HepG2 (cell line): Measurements from ENCODE around the gene RPTOR. TPM values are rescaled to one million over a fixed set of nuclear protein-coding genes. Genes with fewer than 3 reads are reported as not detected.

Source experiments
- EEA1 ChIP-seq: sonication (generic); formaldehyde crosslinking; IDR thresholded peaks from 2 replicates; pipeline ENCODE4 v1.5.1; 2020; ENCODE audit warnings: mild to moderate bottlenecking, missing genetic modification reagents, borderline replicate concordance
- EED ChIP-seq: sonication (generic); formaldehyde crosslinking; IDR thresholded peaks from 2 replicates; pipeline ENCODE4 v1.5.0; 2020; ENCODE audit warnings: mild to moderate bottlenecking, missing genetic modification reagents
- ETV6 ChIP-seq: sonication (generic); formaldehyde crosslinking; conservative IDR thresholded peaks from 2 replicates; pipeline ENCODE4 v1.4.0; 2020; ENCODE audit warnings: missing genetic modification reagents
- KDM5A ChIP-seq: fragments of 200-600 bp; sonication (generic); IDR thresholded peaks from 2 replicates; pipeline ENCODE4 v1.7.0; 2018; ENCODE audit warnings: antibody characterized with exemption, mild to moderate bottlenecking, low read length, borderline replicate concordance
- MBNL3 ChIP-seq: fragments of 250-450 bp; sonication (Bioruptor Pico); conservative IDR thresholded peaks from 2 replicates; pipeline ENCODE4 v1.8.0; 2022; ENCODE audit warnings: mild to moderate bottlenecking, inconsistent platforms
- MXD4 ChIP-seq: IDR thresholded peaks from 2 replicates; pipeline ENCODE4 v1.6.1; 2016; ENCODE audit warnings: mild to moderate bottlenecking, missing biosample characterization, missing genetic modification reagents
- NR2F1 ChIP-seq, 2 experiments: fragments of 450-650 bp in 1 of 2; formaldehyde crosslinking in 1 of 2; IDR thresholded peaks; 2 replicates each; pipeline versions ENCODE4 v1.5.0 to v1.6.1; 2016 to 2020; ENCODE audit warnings: mild to moderate bottlenecking in 1 of 2, missing compliant biosample characterization in 1 of 2, missing genetic modification reagents in 1 of 2, moderate library complexity in 1 of 2
- PHB2 ChIP-seq: fragments of 450-650 bp; IDR thresholded peaks from 2 replicates; pipeline ENCODE4 v1.6.1; 2018; ENCODE audit not compliant: partially characterized antibody
- REL ChIP-seq: sonication (generic); formaldehyde crosslinking; conservative IDR thresholded peaks from 2 replicates; pipeline ENCODE4 v1.8.0; 2022; ENCODE audit warnings: mild to moderate bottlenecking, missing genetic modification reagents, moderate library complexity
- RFXAP ChIP-seq: sonication (generic); formaldehyde crosslinking; IDR thresholded peaks from 2 replicates; pipeline ENCODE4 v1.4.0; 2020; ENCODE audit warnings: missing genetic modification reagents, borderline replicate concordance
- SP1 ChIP-seq, 2 experiments: fragments of 450-650 bp in 1 of 2; sonication (generic) in 1 of 2; formaldehyde crosslinking in 1 of 2; IDR thresholded peaks; 2 replicates each; pipeline versions ENCODE4 v1.4.0 to v1.6.1; 2016 to 2020; ENCODE audit warnings: missing genetic modification reagents in 1 of 2
- STAT5B ChIP-seq: sonication (generic); formaldehyde crosslinking; IDR thresholded peaks from 2 replicates; pipeline ENCODE4 v1.4.0; 2020; ENCODE audit warnings: missing genetic modification reagents
- TAF15 ChIP-seq: fragments of 200-400 bp; formaldehyde crosslinking; IDR thresholded peaks from one replicate; pipeline ENCODE4 v1.6.1; 2018; ENCODE audit warnings: mild to moderate bottlenecking, low read depth, low read length; ENCODE audit not compliant: poor library complexity, severe bottlenecking
- ZC3H4 ChIP-seq: sonication (generic); formaldehyde crosslinking; IDR thresholded peaks from 2 replicates; pipeline ENCODE4 v1.4.0; 2020; ENCODE audit warnings: missing genetic modification reagents, borderline replicate concordance
- ZFP36L1 ChIP-seq: sonication (generic); formaldehyde crosslinking; IDR thresholded peaks from 2 replicates; pipeline ENCODE4 v1.8.0; 2022; ENCODE audit warnings: mild to moderate bottlenecking, missing genetic modification reagents, moderate library complexity
- ZNF12 ChIP-seq: sonication (generic); formaldehyde crosslinking; IDR thresholded peaks from 2 replicates; pipeline ENCODE4 v1.5.0; 2020; ENCODE audit warnings: missing genetic modification reagents
- ZNF30 ChIP-seq: sonication (generic); formaldehyde crosslinking; IDR thresholded peaks from 2 replicates; pipeline ENCODE4 v1.5.0; 2020; ENCODE audit warnings: mild to moderate bottlenecking, missing genetic modification reagents
- ZNF354B ChIP-seq: sonication (generic); formaldehyde crosslinking; IDR thresholded peaks from 2 replicates; pipeline ENCODE4 v1.8.0; 2022; ENCODE audit warnings: mild to moderate bottlenecking, missing genetic modification reagents
- ZNF543 ChIP-seq: sonication (generic); formaldehyde crosslinking; IDR thresholded peaks from 2 replicates; pipeline ENCODE4 v1.4.0; 2020; ENCODE audit warnings: mild to moderate bottlenecking, missing genetic modification reagents
- ZNF589 ChIP-seq: sonication (generic); formaldehyde crosslinking; conservative IDR thresholded peaks from 2 replicates; pipeline ENCODE4 v1.8.0; 2022; ENCODE audit warnings: mild to moderate bottlenecking, moderate library complexity, missing genetic modification reagents
- ZNF672 ChIP-seq: sonication (generic); formaldehyde crosslinking; IDR thresholded peaks from 2 replicates; pipeline ENCODE4 v1.8.1; 2022; ENCODE audit warnings: missing genetic modification reagents
- ZNF766 ChIP-seq: sonication (generic); formaldehyde crosslinking; IDR thresholded peaks from 2 replicates; pipeline ENCODE4 v1.5.0; 2020; ENCODE audit warnings: missing genetic modification reagents, borderline replicate concordance
- polyA plus RNA-seq, 8 experiments: library from polyadenylated mRNA; depleted of rRNA in 3 of 8; stranded (reverse) in 7 of 8; unstranded in 1 of 8; fragments of >200 nt; fragmentation: Illumina TruSeq in 4 of 8; extraction: Trizol in 4 of 8; gene quantifications; 2 replicates each; pipeline versions ENCODE4 v1.2.1 to v1.2.3, GENCODE V29; 2011 to 2016; ENCODE audit warnings: low read depth in 4 of 8, missing spikeins in 1 of 8, mixed read lengths in 1 of 8; ENCODE audit not compliant: insufficient read depth in 1 of 8
- total RNA-seq, 5 experiments: library from RNA; depleted of rRNA; stranded (reverse); fragments of >200 nt; fragmentation: Illumina TruSeq; extraction: Trizol; gene quantifications; 2 replicates each; pipeline ENCODE4 v1.2.3, GENCODE V29; 2016; ENCODE audit warnings: low read depth in 1 of 5
- TF ChIP-seq, protein P1 (sequence below): sonication (generic); formaldehyde crosslinking; IDR thresholded peaks from 2 replicates; pipeline ENCODE4 v1.5.0; 2020; ENCODE audit warnings: mild to moderate bottlenecking, missing genetic modification reagents, borderline replicate concordance
- TF ChIP-seq, protein P2 (sequence below): sonication (generic); formaldehyde crosslinking; IDR thresholded peaks from 2 replicates; pipeline ENCODE4 v1.4.0; 2020; ENCODE audit warnings: mild to moderate bottlenecking, missing genetic modification reagents, borderline replicate concordance

Gene RPTOR
- total and polyA plus RNA-seq, 2 of the 13 experiments (the other 11 are each of a cell fraction or from before 2014, with no cell fraction given) = 6.6 to 25.3 TPM

DNA sequence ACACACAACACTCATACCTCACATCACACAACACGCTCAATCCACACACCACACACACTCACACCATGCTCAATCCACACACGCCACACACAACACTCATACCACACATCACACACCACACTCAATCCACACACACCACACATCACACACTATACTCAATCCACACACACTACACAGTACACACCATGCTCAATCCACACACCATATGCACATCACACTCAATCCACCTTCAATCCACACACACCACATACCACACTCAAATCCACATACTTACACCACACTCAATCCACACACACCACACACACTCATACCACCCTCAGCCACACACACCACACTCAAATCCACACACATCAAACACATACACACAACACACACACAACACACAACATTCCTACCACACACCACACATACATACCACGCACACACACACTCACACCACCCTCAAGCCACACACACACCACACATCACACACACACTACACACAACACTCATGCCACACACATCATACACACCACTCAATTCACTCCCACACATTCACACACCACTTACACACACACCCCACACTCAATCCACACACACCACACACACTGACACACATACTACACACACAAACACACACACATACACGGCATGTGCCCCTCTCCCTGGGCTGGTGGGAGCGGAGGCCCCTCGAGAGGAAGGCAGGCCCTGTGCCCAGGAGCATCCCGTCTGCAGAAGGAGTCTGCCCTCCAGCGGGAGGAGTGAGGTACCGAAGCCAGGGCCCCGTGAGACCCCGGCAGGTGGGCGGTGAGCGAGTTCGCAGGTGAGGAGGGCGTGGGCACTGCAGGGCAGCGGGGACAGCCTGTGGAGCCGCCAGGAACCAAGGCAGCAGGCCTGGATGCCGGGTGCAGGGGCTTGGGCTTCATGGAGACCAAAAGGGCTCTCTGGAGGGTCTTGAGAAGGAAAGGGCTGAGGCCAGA, 33.1 kb upstream of the RPTOR start (continued):
- TF ChIP-seq, protein P1, sequence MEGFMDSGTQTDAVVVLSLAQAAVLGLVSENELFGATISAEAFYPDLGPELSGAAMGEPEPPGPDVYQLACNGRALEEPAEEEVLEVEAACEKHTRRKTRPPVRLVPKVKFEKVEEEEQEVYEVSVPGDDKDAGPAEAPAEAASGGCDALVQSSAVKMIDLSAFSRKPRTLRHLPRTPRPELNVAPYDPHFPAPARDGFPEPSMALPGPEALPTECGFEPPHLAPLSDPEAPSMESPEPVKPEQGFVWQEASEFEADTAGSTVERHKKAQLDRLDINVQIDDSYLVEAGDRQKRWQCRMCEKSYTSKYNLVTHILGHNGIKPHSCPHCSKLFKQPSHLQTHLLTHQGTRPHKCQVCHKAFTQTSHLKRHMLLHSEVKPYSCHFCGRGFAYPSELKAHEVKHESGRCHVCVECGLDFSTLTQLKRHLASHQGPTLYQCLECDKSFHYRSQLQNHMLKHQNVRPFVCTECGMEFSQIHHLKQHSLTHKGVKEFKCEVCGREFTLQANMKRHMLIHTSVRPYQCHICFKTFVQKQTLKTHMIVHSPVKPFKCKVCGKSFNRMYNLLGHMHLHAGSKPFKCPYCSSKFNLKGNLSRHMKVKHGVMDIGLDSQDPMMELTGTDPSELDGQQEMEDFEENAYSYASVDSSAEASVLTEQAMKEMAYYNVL = no peak
- TF ChIP-seq, protein P2, sequence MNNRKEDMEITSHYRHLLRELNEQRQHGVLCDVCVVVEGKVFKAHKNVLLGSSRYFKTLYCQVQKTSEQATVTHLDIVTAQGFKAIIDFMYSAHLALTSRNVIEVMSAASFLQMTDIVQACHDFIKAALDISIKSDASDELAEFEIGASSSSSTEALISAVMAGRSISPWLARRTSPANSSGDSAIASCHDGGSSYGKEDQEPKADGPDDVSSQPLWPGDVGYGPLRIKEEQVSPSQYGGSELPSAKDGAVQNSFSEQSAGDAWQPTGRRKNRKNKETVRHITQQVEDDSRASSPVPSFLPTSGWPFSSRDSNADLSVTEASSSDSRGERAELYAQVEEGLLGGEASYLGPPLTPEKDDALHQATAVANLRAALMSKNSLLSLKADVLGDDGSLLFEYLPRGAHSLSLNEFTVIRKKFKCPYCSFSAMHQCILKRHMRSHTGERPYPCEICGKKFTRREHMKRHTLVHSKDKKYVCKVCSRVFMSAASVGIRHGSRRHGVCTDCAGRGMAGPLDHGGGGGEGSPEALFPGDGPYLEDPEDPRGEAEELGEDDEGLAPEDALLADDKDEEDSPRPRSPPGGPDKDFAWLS (CRISPR knock-in tag) = no peak
- TF ChIP-seq PHB2 (no peak), SP1 (IDR thresholded peaks at IDR 0.05) (no peak), SP1 (CRISPR knock-in tag; IDR thresholded peaks at IDR 0.05) (no peak), MBNL3 (CRISPR knock-in tag) (no peak), ETV6 (CRISPR knock-in tag) (no peak), ZNF766 (CRISPR knock-in tag) (no peak), ZNF672 (CRISPR knock-in tag) (0 out of 2 replicates have a peak, but pooled peaks have one; percentile 20), MXD4 (CRISPR knock-in tag) (no peak), ZNF589 (CRISPR knock-in tag) (0 out of 2 replicates have a peak, but pooled peaks have one; percentile 65), RFXAP (CRISPR knock-in tag) (no peak), NR2F1 (CRISPR knock-in tag; IDR thresholded peaks at IDR 0.05) (no peak), ZNF30 (CRISPR knock-in tag) (no peak), STAT5B (CRISPR knock-in tag) (no peak), EEA1 (CRISPR knock-in tag) (no peak), EED (CRISPR knock-in tag) (0 out of 2 replicates have a peak, but pooled peaks have one; percentile 32), ZNF354B (no peak), TAF15 (no peak), REL (CRISPR knock-in tag) (no peak), ZNF543 (CRISPR knock-in tag) (no peak), ZNF12 (no peak), ZC3H4 (CRISPR knock-in tag) (no peak), KDM5A (no peak), ZFP36L1 (CRISPR knock-in tag) (no peak)
